OCI-LY7 (cell line): Measurements from ENCODE around the gene TGM5.

ENCODE experiments used
- EZH2phosphoT487 ChIP-seq: fragments of 200-600 bp; sonication (generic); IDR thresholded peaks from 2 replicates; pipeline ENCODE4 v1.6.1; 2018; ENCODE audit warnings: low read depth, borderline replicate concordance, mild to moderate bottlenecking, mixed run types, antibody characterized with exemption, low read length, moderate library complexity, mixed read lengths
- TF ChIP-seq, protein P1 (sequence below): fragments of 200-600 bp; sonication (generic); conservative IDR thresholded peaks from 2 replicates; pipeline ENCODE4 v1.5.1; 2014; ENCODE audit warnings: mild to moderate bottlenecking, antibody characterized with exemption, low read length, moderate library complexity, mixed read lengths

DNA sequence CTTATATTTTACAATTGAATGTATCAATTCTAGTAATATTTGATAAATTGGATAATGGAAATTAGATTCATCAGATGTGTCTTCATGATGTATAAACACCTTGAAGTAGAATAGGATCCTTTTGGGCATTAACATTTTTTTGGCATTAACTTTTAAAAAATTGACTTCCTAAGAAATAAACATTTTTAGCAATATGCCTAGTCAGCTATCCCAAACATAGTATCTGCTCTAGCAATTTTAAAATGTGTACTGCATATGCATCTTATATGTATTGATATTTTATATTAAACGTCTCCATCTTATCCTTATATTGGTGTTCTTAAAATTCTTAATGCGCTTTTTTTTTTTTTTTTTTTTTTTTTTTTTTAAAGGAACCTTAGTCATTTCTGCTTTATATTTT lies 73.0 kb downstream of the TGM5 start:
- TF ChIP-seq, protein P1, sequence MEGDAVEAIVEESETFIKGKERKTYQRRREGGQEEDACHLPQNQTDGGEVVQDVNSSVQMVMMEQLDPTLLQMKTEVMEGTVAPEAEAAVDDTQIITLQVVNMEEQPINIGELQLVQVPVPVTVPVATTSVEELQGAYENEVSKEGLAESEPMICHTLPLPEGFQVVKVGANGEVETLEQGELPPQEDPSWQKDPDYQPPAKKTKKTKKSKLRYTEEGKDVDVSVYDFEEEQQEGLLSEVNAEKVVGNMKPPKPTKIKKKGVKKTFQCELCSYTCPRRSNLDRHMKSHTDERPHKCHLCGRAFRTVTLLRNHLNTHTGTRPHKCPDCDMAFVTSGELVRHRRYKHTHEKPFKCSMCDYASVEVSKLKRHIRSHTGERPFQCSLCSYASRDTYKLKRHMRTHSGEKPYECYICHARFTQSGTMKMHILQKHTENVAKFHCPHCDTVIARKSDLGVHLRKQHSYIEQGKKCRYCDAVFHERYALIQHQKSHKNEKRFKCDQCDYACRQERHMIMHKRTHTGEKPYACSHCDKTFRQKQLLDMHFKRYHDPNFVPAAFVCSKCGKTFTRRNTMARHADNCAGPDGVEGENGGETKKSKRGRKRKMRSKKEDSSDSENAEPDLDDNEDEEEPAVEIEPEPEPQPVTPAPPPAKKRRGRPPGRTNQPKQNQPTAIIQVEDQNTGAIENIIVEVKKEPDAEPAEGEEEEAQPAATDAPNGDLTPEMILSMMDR, result no peak
- TF ChIP-seq EZH2phosphoT487, result no peak
